ENCODE measurements around the gene STIMATE. TPM values are rescaled to one million over a fixed set of nuclear protein-coding genes. Genes with fewer than 3 reads are reported as not detected.

STIMATE gene
- total and polyA plus RNA-seq, 2 of the 4 experiments (the other 2 are of a cell fraction): 10.6 to 17.8 TPM

GRCh38 chr3:52822363-52822762, 75.0 kb downstream of the STIMATE start:
- no TSS peak for BruUV-seq (replicated peaks)
- H3K27me3 ChIP-seq (ENCODE audit: control insufficient read depth, insufficient read depth, low read length): peaks cover 1% of the 10 kb centered on the region; the same call in 1 of the 2 replicates
- H4K5ac ChIP-seq (ENCODE audit: low read depth, low read length): no peak overlapping the region
- dilution Hi-C loops (cut with HindIII; ENCODE audit: low sequenced_read_pairs, unreplicated experiment): no loop called here
- H2AFZ ChIP-seq (replicated peaks; ENCODE audit: low read length, poor library complexity): no peak overlapping the region
- intact Hi-C loops (cut with micrococcal nuclease): no loop called here
- H3K4me2 ChIP-seq (ENCODE audit: low read depth, low read length): no peak overlapping the region
- no peaks in the 10 kb centered on the region for H3K79me1 ChIP-seq (ENCODE audit: low read depth in 1 of 2, low read length in 2 of 2)
- no peaks in the 10 kb centered on the region for H3K9me3 ChIP-seq (ENCODE audit: control insufficient read depth, insufficient read depth, low read length)
- H3K56ac ChIP-seq (ENCODE audit: extremely low read depth, insufficient read depth, low read length): no peak overlapping the region
- POLR2A ChIA-PET (ENCODE audit: unreplicated experiment): no interaction called here
- no peak overlapping the region for H3K18ac ChIP-seq (ENCODE audit: low read depth, low read length)
- no peak for ATAC-seq (ENCODE audit: low read depth)
- H2BK5ac ChIP-seq (ENCODE audit: low read depth, low read length, poor library complexity, severe bottlenecking): no peak overlapping the region
- H3K9me1 ChIP-seq (ENCODE audit: insufficient read depth, low read length): no peaks in the 10 kb centered on the region
- no peak overlapping the region for H4K8ac ChIP-seq (ENCODE audit: low read depth in 2 of 2, low read length in 2 of 2)
- WGBS, 2 experiments (ENCODE audit: extremely low coverage in 2 of 2, insufficient read length in 1 of 2): no CpG with 5 or more reads among the region's 5 CpGs
- no peak overlapping the region for H3K9ac ChIP-seq (ENCODE audit: low read depth, low read length)
- H3K4ac ChIP-seq (ENCODE audit: low read depth, low read length): no peak overlapping the region
- no peak overlapping the region for H3K14ac ChIP-seq (replicated peaks; ENCODE audit: low read depth, low read length)
- TF ChIP-seq CEBPB (IDR thresholded peaks at IDR 0.05; ENCODE audit: low read depth, low read length): no peak
- TF ChIP-seq NFE2L2 (IDR thresholded peaks at IDR 0.05; ENCODE audit: low read depth, low read length): no peak
- no peak for TF ChIP-seq BHLHE40 (IDR thresholded peaks at IDR 0.05; ENCODE audit: low read depth, low read length)
- TF ChIP-seq, protein P1, sequence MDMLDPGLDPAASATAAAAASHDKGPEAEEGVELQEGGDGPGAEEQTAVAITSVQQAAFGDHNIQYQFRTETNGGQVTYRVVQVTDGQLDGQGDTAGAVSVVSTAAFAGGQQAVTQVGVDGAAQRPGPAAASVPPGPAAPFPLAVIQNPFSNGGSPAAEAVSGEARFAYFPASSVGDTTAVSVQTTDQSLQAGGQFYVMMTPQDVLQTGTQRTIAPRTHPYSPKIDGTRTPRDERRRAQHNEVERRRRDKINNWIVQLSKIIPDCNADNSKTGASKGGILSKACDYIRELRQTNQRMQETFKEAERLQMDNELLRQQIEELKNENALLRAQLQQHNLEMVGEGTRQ (IDR thresholded peaks at IDR 0.05; ENCODE audit: low read depth, low read length): no peak
- no peak for TF ChIP-seq FOS (IDR thresholded peaks at IDR 0.05; ENCODE audit: low read depth, low read length)
- no peak for TF ChIP-seq POLR2A (IDR thresholded peaks at IDR 0.05; ENCODE audit: low read depth, low read length)
- TF ChIP-seq MAZ (IDR thresholded peaks at IDR 0.05; ENCODE audit: borderline replicate concordance, low read depth, low read length): no peak
- CTCF ChIA-PET: no interaction called here
- no peaks in the 10 kb centered on the region for H4K20me1 ChIP-seq (ENCODE audit: insufficient read depth, low read length)
- no peaks in the 10 kb centered on the region for H3K4me1 ChIP-seq (ENCODE audit: control insufficient read depth, insufficient read depth, low read length)
- H2AK5ac ChIP-seq (ENCODE audit: low read depth, low read length): no peak overlapping the region
- in situ Hi-C loops (cut with MboI; ENCODE audit: low sequenced_read_pairs): no loop called here
- H4K91ac ChIP-seq (ENCODE audit: insufficient read depth, low read depth, low read length): no peak overlapping the region
- no peak overlapping the region for H3K23ac ChIP-seq (ENCODE audit: low read depth, low read length)
- no peak overlapping the region for H2BK20ac ChIP-seq (ENCODE audit: low read depth, low read length)
- H3K27ac ChIP-seq (ENCODE audit: insufficient read depth, low read length): no peak overlapping the region
- H2BK120ac ChIP-seq (ENCODE audit: low read depth, low read length): no peak overlapping the region
- H2BK15ac ChIP-seq (ENCODE audit: low read depth, low read length): no peak overlapping the region
- H3K36me3 ChIP-seq (ENCODE audit: control insufficient read depth, insufficient read depth, low read length): no peaks in the 10 kb centered on the region
- H2AK9ac ChIP-seq (replicated peaks; ENCODE audit: low read depth, low read length, poor library complexity): no peak overlapping the region
- no peak for DNase-seq
- no peak overlapping the region for H3K4me3 ChIP-seq (ENCODE audit: insufficient read depth, low read depth, low read length)

Measured in IMR-90 (cell line).